ENCODE data around the gene PSMB11. TPM values are rescaled to one million over a fixed set of nuclear protein-coding genes. Genes with fewer than 3 reads are reported as not detected.

The PSMB11 gene
- total RNA-seq, 1 donor from 2014 or later, result not detected

DNA sequence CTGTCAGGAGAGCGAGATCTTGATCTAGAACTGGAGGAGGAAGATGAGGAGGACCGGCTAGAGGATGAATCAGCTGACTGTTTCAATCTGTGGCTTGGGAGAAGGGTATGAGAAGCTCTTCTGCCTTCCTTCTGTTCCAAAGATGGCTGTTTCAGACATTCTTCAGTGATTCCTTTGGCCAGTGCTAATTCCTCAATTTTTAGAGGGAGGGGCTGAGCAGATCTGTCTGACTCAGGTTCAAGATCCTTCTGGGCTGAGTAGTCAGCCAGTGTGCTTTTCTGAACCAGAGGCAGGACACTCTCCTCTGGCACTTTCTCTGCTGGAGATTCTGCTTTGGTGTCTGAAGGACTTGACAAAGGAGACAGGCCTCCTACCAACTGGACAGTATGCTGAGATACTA lies 37.7 kb downstream of the PSMB11 start:
- TF ChIP-seq, protein P1, sequence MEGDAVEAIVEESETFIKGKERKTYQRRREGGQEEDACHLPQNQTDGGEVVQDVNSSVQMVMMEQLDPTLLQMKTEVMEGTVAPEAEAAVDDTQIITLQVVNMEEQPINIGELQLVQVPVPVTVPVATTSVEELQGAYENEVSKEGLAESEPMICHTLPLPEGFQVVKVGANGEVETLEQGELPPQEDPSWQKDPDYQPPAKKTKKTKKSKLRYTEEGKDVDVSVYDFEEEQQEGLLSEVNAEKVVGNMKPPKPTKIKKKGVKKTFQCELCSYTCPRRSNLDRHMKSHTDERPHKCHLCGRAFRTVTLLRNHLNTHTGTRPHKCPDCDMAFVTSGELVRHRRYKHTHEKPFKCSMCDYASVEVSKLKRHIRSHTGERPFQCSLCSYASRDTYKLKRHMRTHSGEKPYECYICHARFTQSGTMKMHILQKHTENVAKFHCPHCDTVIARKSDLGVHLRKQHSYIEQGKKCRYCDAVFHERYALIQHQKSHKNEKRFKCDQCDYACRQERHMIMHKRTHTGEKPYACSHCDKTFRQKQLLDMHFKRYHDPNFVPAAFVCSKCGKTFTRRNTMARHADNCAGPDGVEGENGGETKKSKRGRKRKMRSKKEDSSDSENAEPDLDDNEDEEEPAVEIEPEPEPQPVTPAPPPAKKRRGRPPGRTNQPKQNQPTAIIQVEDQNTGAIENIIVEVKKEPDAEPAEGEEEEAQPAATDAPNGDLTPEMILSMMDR (IDR thresholded peaks at IDR 0.05), result no peak
- TF ChIP-seq EZH2 (IDR thresholded peaks at IDR 0.05) (no peak), EZH2phosphoT487 (IDR thresholded peaks at IDR 0.05) (no peak)
- Histone ChIP-seq H3K36me3 (peaks cover 44% of the 10 kb centered on the region), H2AFZ (replicated peaks) (no peak overlapping the region), H3K4me1 (no peaks in the 10 kb centered on the region), H3K79me2 (ENCODE audit: low read depth) (peaks cover 33% of the 10 kb centered on the region), H3F3A (ENCODE audit: low read depth) (peaks cover 58% of the 10 kb centered on the region), H3K9me3 (ENCODE audit: low read depth) (no peaks in the 10 kb centered on the region), H3K27ac (no peak overlapping the region), H3K4me3 (no peak overlapping the region), H3K27me3 (no peaks in the 10 kb centered on the region), H4K20me1 (ENCODE audit: low read depth) (peaks cover 14% of the 10 kb centered on the region), H3K4me2 (no peak overlapping the region), H3K9ac (no peak overlapping the region)
- H3K27me3 Mint-ChIP-seq (ENCODE audit: insufficient read depth, low read depth), result no peaks in the 10 kb centered on the region
- peaks cover 32% of the 10 kb centered on the region for H3K36me3 Mint-ChIP-seq
- no peak for DNase-seq (ENCODE audit: low spot score)
- no peak overlapping the region for H3K27ac Mint-ChIP-seq
- no peaks in the 10 kb centered on the region for H3K4me1 Mint-ChIP-seq
- H3K4me3 Mint-ChIP-seq, result no peak overlapping the region
- no peaks in the 10 kb centered on the region for H3K9me3 Mint-ChIP-seq

DNA sequence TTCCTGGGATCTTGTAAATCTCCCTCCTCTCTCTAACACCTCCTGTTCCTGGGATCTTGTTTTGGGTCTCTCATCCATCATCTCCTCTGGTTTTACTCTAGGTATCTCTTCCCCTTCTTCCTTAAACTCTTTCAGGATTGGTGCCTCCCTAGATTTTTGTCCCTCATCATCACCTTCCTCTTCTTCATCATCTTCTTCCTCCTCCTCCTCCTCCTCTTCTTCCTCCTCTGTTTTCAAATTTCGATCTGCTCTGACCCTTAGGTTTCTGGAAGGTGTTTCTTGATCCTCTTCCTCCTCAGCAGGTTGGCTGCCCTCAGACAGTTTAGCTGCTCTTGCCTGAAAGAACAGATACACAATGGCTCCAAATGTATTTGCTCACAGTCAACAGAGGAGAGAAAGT lies 38.5 kb downstream of the PSMB11 start:
- H3K36me3 ChIP-seq, result peaks cover 47% of the 10 kb centered on the region
- no peak overlapping the region for H3K4me2 ChIP-seq
- H3K9me3 ChIP-seq (ENCODE audit: low read depth), result no peaks in the 10 kb centered on the region
- no peak overlapping the region for H3K4me3 Mint-ChIP-seq
- H3K79me2 ChIP-seq (ENCODE audit: low read depth), result peaks cover 32% of the 10 kb centered on the region
- H2AFZ ChIP-seq (replicated peaks), result no peak overlapping the region
- H3K27me3 Mint-ChIP-seq (ENCODE audit: insufficient read depth, low read depth), result no peaks in the 10 kb centered on the region
- H3F3A ChIP-seq (ENCODE audit: low read depth), result peaks cover 57% of the 10 kb centered on the region
- no peaks in the 10 kb centered on the region for H3K9me3 Mint-ChIP-seq
- no peak overlapping the region for H3K4me3 ChIP-seq
- DNase-seq (ENCODE audit: low spot score), result no peak
- H3K27ac Mint-ChIP-seq, result no peak overlapping the region
- peaks cover 21% of the 10 kb centered on the region for H4K20me1 ChIP-seq (ENCODE audit: low read depth)
- no peaks in the 10 kb centered on the region for H3K4me1 ChIP-seq
- no peaks in the 10 kb centered on the region for H3K27me3 ChIP-seq
- no peaks in the 10 kb centered on the region for H3K4me1 Mint-ChIP-seq
- TF ChIP-seq, protein P1 (IDR thresholded peaks at IDR 0.05), result no peak
- TF ChIP-seq EZH2phosphoT487 (IDR thresholded peaks at IDR 0.05) (no peak), EZH2 (IDR thresholded peaks at IDR 0.05) (no peak)
- H3K9ac ChIP-seq, result no peak overlapping the region
- peaks cover 31% of the 10 kb centered on the region for H3K36me3 Mint-ChIP-seq
- H3K27ac ChIP-seq, result no peak overlapping the region

DNA sequence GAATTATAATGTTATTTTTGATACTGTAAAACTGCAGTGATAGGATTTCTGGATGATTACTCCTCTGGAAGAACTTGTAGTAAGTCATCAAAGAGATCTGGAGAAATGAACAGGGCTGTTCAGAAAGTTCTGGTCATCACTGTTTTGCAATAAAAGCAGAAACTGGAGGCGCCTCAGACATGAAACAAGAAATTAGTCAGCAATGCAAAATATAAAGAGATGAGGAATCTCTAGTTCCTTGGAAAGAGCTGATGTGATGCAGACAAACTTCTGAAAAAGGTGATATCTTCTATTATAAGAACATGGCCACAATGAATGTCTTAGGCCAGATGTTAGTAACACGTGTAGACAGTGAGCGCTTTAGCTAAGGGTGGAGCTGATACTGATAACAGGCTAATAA lies 43.4 kb downstream of the PSMB11 start:
- peaks cover 56% of the 10 kb centered on the region for H3K79me2 ChIP-seq (ENCODE audit: low read depth)
- no peak overlapping the region for H3K9ac ChIP-seq
- H3K4me2 ChIP-seq, result no peak overlapping the region
- H3K4me1 ChIP-seq, result no peaks in the 10 kb centered on the region
- no peak overlapping the region for H3K4me3 ChIP-seq
- no peak overlapping the region for H2AFZ ChIP-seq (replicated peaks)
- no peaks in the 10 kb centered on the region for H3K4me1 Mint-ChIP-seq
- H3K36me3 ChIP-seq, result peaks cover 61% of the 10 kb centered on the region
- no peak for DNase-seq (ENCODE audit: low spot score)
- H3K9me3 ChIP-seq (ENCODE audit: low read depth), result no peaks in the 10 kb centered on the region
- no peaks in the 10 kb centered on the region for H3K27me3 ChIP-seq
- peaks cover 18% of the 10 kb centered on the region for H3K36me3 Mint-ChIP-seq
- no peaks in the 10 kb centered on the region for H3K9me3 Mint-ChIP-seq
- H3F3A ChIP-seq (ENCODE audit: low read depth), result peaks cover 25% of the 10 kb centered on the region
- H3K27ac Mint-ChIP-seq, result no peak overlapping the region
- TF ChIP-seq EZH2 (IDR thresholded peaks at IDR 0.05) (no peak), EZH2phosphoT487 (IDR thresholded peaks at IDR 0.05) (no peak)
- TF ChIP-seq, protein P1 (IDR thresholded peaks at IDR 0.05), result no peak
- no peak overlapping the region for H3K4me3 Mint-ChIP-seq
- H3K27ac ChIP-seq, result no peak overlapping the region
- peaks cover 37% of the 10 kb centered on the region for H4K20me1 ChIP-seq (ENCODE audit: low read depth)
- no peaks in the 10 kb centered on the region for H3K27me3 Mint-ChIP-seq (ENCODE audit: insufficient read depth, low read depth)

Measured in neural progenitor cell (in vitro differentiated cells).